ENCODE results near the gene APMAP.
A peak's percentile ranks its signal among the peaks of the same experiment; 100 is the strongest.
"Not testable (repeated sequence)": the region's sequence is repeated elsewhere in the genome, so short reads cannot be mapped to it uniquely, and the experiment has no call there.

APMAP gene

DNA sequence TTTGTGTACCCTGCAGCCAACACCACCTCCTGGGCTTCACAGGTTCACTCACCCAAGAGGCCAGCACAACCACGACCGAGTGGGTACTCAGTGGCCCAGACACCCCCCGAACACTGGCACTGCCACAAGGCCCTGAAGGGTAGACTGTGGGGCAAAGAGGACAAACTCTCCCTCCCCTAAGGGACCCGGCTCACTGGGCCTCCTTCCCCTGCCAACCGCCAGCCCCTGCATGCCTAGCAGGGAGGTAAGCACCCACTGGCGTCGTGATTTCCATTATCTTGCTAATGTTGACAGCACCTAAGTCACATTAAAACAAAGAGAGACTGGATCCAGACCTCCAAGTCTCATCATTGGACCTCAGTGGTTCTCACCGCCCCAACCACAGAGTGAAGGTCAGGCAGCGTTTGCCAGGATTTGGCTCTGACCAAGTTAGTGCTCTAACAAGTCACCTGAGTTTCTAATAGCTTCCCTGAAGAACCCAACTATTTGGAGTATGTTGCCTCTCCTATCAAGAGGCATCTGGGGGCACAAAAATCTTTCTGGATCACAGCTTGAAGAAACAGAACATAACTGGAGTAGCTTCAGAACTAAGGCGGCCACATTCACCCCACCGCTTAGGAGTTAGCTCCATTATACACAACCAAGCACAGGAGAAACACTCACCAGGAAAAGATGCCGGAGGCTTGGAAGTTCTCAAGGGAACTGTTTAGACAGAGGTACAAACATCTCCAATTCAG is 14.0 kb upstream of the APMAP start:
- no peak for DNase-seq (ENCODE audit: low spot score)

DNA sequence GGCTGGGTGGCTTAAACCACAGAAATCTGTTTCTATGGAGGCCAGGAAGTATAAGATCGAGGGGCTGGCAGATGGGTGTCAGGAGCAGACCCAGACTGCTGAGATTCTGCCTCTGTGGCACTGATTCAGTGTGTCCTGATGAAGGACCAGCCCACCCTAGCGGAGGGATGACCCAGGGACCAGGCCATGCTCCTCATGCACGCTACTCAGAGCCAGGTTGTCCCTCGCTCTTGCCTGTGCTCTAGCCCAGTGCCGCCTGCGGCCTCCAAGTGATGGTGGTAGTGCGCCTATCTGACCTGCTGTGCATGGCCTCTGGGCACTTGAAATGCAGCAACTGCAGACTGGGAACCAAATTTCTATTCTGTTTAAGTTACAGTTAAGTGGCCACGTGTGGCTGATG is 13.1 kb upstream of the APMAP start:
- DNase-seq (ENCODE audit: low spot score): no peak

GRCh38 chr20:25005220-25005619 is 12.7 kb upstream of the APMAP start:
- DNase-seq (ENCODE audit: low spot score): no peak

DNA sequence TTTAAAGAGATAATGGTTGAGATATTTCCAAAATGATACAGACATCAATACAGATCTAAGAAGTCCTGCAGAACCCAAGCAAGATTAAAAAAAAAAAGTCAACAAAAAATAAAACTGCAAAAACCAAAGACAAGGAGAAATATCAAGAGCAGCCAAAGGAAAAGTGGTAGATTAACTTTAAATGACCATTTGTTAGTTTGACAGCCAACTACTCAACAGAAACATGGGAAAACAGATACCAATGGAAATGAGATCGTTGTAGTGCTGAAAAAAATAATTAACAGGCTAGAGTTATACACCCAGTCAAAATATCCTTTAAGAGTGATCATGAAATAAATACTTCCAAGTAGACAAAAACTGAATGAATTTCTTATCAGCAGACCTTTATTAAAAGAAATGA is 10.5 kb upstream of the APMAP start:
- DNase-seq (ENCODE audit: low spot score): no peak

DNA sequence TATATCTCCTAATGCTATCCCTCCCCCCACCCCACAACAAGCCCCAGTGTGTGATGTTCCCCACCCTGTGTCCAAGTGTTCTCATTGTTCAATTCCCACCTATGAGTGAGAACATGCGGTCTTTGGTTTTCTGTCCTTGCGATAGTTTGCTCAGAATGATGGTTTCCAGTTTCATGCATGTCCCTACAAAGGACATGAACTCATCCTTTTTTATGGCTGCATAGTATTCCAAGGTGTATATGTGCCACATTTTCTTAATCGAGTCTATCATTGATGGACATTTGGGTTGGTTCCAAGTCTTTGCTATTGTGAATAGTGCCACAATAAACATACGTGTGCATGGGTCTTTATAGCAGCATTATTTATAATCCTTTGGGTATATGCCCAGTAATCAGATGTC is 8.8 kb upstream of the APMAP start:
- not testable (repeated sequence) for DNase-seq (ENCODE audit: low spot score)

- no peak for DNase-seq (ENCODE audit: low spot score)
Observed at GRCh38 chr20:25000268-25000801, 7.8 kb upstream of the APMAP start.

DNA sequence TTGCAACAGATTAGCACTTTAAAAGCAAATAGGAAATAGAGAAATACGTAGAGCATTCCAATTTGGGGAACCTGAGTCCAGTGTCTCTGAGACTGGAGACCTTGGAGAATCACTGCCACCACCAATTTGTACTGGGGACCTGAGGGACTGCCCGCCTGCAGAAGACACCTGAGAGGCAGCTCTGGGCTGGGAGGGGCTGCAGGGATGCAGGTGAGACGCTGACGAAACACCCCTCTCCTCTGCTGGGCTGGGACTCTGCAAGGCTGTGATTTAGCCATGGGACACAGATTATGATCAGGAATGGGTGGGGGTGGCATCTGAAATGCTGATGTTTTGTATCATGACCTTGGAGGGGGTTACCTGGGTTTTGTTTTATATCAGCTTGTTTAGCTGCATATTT is 7.0 kb upstream of the APMAP start:
- DNase-seq (ENCODE audit: low spot score): no peak

DNA sequence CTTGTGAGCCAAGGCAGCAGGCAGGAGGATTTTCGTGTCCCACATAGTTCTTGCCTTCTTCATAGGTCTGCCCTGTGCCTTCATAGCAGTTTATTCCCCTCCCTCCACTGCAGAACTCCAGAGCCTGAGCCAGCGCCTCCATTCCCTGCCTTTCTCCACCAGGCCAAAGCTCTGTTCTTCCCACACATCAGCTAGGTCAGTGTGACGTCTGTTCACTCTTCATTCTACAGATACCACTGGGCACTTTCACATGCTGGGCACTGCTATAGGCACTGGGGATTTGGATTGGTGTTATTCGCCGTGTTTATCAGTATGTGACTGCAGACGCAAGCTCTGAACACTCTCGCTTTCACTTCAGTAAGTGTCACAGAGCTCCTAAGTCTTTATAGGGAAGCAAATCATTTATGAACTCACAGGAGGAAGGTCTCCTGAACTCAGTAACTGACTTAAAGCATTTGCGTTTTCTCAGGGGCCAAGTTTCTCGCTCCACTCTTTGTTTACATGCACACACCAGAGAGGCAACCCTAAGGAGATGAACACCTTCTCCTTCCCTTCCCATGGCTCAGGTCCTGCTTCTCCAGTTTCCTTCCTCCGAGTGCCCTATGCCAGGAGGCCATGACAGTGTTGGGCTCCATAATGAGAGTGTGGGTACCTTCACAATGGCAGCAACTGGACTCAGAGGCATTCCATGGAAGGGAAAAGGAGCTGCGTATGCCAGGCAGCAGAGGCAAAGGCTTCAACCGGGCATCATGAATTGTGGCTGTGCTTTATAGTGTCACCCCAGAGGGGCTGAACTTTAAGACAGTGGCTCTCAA is 6.3 kb upstream of the APMAP start:
- DNase-seq (ENCODE audit: low spot score): no peak

GRCh38 chr20:24998121-24998520 is 5.6 kb upstream of the APMAP start:
- no peak for DNase-seq (ENCODE audit: low spot score)

GRCh38 chr20:24996449-24997377 is 4.2 kb upstream of the APMAP start:
- DNase-seq (ENCODE audit: low spot score): no peak

DNA sequence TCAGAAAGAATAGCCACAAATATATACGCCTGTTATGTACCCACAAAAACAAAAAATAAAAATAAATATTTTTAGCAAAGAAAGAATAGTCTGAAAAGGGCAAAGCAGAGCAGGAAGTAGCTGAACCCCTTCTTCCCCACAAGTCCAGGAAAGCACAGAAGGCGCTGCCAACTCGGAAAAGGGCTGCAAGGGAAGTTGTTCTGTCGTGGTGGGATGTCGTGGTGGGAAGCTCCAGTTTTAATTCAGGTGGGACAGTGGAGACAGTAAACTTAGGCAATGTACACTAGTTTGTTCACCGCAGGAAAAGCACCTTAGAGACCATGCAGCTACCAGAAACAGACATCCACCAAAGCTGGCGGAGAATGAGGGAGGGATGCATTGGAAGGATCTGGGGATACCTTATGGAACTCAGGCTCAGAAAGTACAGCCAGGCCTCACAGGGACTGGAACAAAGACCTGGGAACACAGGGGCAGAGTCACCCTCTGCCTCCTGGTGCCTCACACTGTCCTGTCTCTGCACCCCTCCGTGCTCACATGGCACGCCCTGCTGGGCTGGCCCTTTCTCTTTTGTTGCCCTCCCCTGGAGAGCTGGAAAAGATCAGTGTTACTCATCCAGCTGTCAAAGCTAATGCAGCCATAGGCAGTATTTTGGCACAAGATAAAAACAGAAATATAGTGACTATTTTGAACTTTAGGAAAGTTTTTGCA is 3.3 kb upstream of the APMAP start:
- no peak for DNase-seq (ENCODE audit: low spot score)

DNA sequence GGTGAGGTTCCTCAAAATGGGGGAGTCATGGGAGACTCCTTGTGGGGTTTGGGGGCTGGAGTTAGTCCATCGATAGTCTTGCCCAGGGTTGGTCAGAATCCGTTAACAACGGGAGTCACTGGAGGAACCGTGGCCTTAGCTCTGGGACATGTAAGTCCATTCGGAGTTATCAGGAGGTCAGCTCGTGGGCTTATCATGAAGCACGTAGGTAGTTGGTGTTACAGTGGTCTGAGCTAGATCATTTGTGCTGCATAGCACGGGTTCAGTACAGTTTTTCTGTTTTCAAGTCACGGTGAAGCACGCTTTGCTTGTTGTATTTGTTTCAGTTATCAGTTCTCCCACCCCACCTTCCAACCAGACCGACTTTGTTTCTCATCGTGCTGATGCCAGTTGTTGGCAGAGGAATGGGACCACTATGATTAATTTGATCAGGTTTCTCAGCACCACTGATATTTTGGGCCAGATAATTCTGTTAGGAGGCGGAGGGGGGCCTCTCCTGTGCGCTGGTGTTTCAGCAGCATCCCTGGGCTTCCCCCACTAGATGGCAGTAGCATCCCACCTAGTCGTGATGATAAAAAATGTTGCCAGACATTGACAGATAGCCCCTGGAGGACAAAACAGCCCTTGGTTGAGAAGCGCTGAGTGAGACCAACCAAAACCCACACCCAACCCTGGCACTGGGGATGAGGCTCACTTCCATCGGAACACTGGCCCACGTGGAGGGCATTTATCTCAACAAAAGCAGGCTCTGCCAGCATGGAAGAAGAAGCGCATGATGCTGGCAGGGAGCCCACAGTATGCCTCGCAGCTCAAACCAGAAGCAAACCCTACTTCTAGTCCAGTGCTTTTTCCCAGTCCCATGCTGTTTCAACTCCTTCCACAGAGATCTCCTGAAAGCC is 2.2 kb upstream of the APMAP start:
- DNase-seq (ENCODE audit: low spot score): peak; percentile 88

GRCh38 chr20:24994186-24994465 is 1.6 kb upstream of the APMAP start:
- DNase-seq (ENCODE audit: low spot score): no peak

- no peak for DNase-seq (ENCODE audit: low spot score)
Observed at GRCh38 chr20:24993337-24994185, 1.0 kb upstream of the APMAP start.

- no peak for DNase-seq (ENCODE audit: low spot score)
Observed at GRCh38 chr20:24991897-24992486, 559 bp downstream of the APMAP start.

- DNase-seq (ENCODE audit: low spot score): no peak
Observed at GRCh38 chr20:24990810-24991252, 1.7 kb downstream of the APMAP start.

DNA sequence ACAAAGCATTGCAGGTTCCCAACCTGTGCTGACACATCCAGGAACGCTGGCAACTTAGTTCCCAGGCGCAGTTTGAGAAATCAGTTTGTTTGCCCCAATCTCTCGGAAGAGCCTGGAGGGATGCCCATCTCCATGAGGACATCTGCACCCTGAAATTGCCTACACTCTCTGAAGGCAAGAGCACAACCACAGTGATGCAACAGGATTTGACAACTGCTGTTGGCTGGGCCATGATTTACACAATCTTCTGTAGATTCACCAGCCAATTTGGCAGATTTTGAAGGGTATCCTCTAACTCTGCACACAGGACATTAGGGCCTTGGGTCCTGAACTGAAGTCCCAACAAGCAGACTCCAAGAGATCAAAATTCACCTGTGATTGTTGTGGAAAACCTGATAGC is 3.4 kb downstream of the APMAP start:
- no peak for DNase-seq (ENCODE audit: low spot score)

GRCh38 chr20:24987873-24988835 is 4.4 kb downstream of the APMAP start:
- DNase-seq (ENCODE audit: low spot score): no peak

Measured in CD4-positive, alpha-beta T cell treated with Interleukin-15 for 4 hours (primary cell).